ENCODE data around the gene FRMD3. TPM values are rescaled to one million over a fixed set of nuclear protein-coding genes. Genes with fewer than 3 reads are reported as not detected.

Gene FRMD3
- total RNA-seq, 1 experiment from 2014 or later = 0.36 TPM

Other genes starting within 250 kb of the FRMD3 start
- gene IDNK, start 84.7 kb upstream of the FRMD3 start, total RNA-seq (2014; rRNA removed; shearing (Covaris generic)) = 1.6 and 2.5 TPM in 2 replicates
- gene UBQLN1, start 169.6 kb upstream of the FRMD3 start, total RNA-seq (2014; rRNA removed; shearing (Covaris generic)) = 75.7 and 80.2 TPM in 2 replicates